HepG2 (cell line): ENCODE results near the gene SLC26A2. TPM values are rescaled to one million over a fixed set of nuclear protein-coding genes. Genes with fewer than 3 reads are reported as not detected.

Experiments
- ARID5B ChIP-seq: IDR thresholded peaks from 2 replicates; pipeline ENCODE4 v1.4.0; 2020; ENCODE audit warnings: mild to moderate bottlenecking, missing genetic modification reagents
- CBX2 ChIP-seq, 2 experiments: fragments of 200-600 bp in 1 of 2; sonication (generic); formaldehyde crosslinking in 1 of 2; IDR thresholded peaks; 2 replicates each; pipeline versions ENCODE4 v1.7.0 to v1.8.1; 2018 to 2022; ENCODE audit warnings: low read depth in 2 of 2, low read length in 1 of 2, mild to moderate bottlenecking in 1 of 2, missing genetic modification reagents in 1 of 2
- CEBPG ChIP-seq: IDR thresholded peaks from 2 replicates; pipeline ENCODE4 v1.6.1; 2016
- FOXK1 ChIP-seq: sonication (generic); formaldehyde crosslinking; IDR thresholded peaks from 2 replicates; pipeline ENCODE4 v1.4.0; 2020; ENCODE audit warnings: low read depth, missing genetic modification reagents, borderline replicate concordance
- GATA4 ChIP-seq: sonication (generic); IDR thresholded peaks from 2 replicates; pipeline ENCODE4 v1.6.1; 2016; ENCODE audit warnings: antibody characterized with exemption, low read depth, borderline replicate concordance
- GMEB1 ChIP-seq: sonication (generic); formaldehyde crosslinking; IDR thresholded peaks from 2 replicates; pipeline ENCODE4 v1.5.1; 2020; ENCODE audit warnings: missing genetic modification reagents, mild to moderate bottlenecking, borderline replicate concordance
- HMGXB3 ChIP-seq: sonication (generic); formaldehyde crosslinking; IDR thresholded peaks from 2 replicates; pipeline ENCODE4 v1.4.0; 2020; ENCODE audit warnings: missing genetic modification reagents, borderline replicate concordance
- MEIS1 ChIP-seq: sonication (generic); formaldehyde crosslinking; IDR thresholded peaks from 2 replicates; pipeline ENCODE4 v1.9.0; 2021; ENCODE audit warnings: mild to moderate bottlenecking, missing genetic modification reagents, moderate library complexity, borderline replicate concordance
- NR1H2 ChIP-seq: sonication (generic); formaldehyde crosslinking; IDR thresholded peaks from 2 replicates; pipeline ENCODE4 v1.8.1; 2022; ENCODE audit warnings: low read depth, missing genetic modification reagents, borderline replicate concordance
- RAD51 ChIP-seq: fragments of 450-650 bp; IDR thresholded peaks from 2 replicates; pipeline ENCODE4 v1.6.1; 2016; ENCODE audit warnings: borderline replicate concordance
- RFXANK ChIP-seq: IDR thresholded peaks from 2 replicates; pipeline ENCODE4 v1.6.1; 2016
- TOPORS ChIP-seq: sonication (generic); formaldehyde crosslinking; IDR thresholded peaks from 2 replicates; pipeline ENCODE4 v1.8.0; 2023; ENCODE audit warnings: mild to moderate bottlenecking, missing genetic modification reagents
- ZBTB7B ChIP-seq: sonication (generic); formaldehyde crosslinking; IDR thresholded peaks from 2 replicates; pipeline ENCODE4 v1.4.0; 2020; ENCODE audit warnings: missing genetic modification reagents
- ZFP1 ChIP-seq: IDR thresholded peaks from 2 replicates; pipeline ENCODE4 v1.6.1; 2016
- ZMYM2 ChIP-seq: sonication (generic); formaldehyde crosslinking; IDR thresholded peaks from 2 replicates; pipeline ENCODE4 v1.8.0; 2022; ENCODE audit warnings: mild to moderate bottlenecking, missing genetic modification reagents
- ZNF138 ChIP-seq: sonication (generic); formaldehyde crosslinking; IDR thresholded peaks from 2 replicates; pipeline ENCODE4 v1.5.0; 2020; ENCODE audit warnings: mild to moderate bottlenecking, low read depth, missing genetic modification reagents
- ZNF143 ChIP-seq: sonication (generic); formaldehyde crosslinking; IDR thresholded peaks from 2 replicates; pipeline ENCODE4 v1.4.0; 2020; ENCODE audit warnings: missing genetic modification reagents
- ZNF382 ChIP-seq: sonication (generic); formaldehyde crosslinking; IDR thresholded peaks from 2 replicates; pipeline ENCODE4 v1.5.0; 2020; ENCODE audit warnings: missing genetic modification reagents, mild to moderate bottlenecking, borderline replicate concordance
- ZNF501 ChIP-seq: sonication (generic); formaldehyde crosslinking; IDR thresholded peaks from 2 replicates; pipeline ENCODE4 v1.5.1; 2020; ENCODE audit warnings: mild to moderate bottlenecking, moderate library complexity, missing genetic modification reagents
- ZNF7 ChIP-seq: IDR thresholded peaks from 2 replicates; pipeline ENCODE4 v1.6.1; 2016; ENCODE audit warnings: missing biosample characterization, missing genetic modification reagents
- polyA plus RNA-seq, 8 experiments: library from polyadenylated mRNA; depleted of rRNA in 3 of 8; stranded (reverse) in 7 of 8; unstranded in 1 of 8; fragments of >200 nt; fragmentation: Illumina TruSeq in 4 of 8; extraction: Trizol in 4 of 8; gene quantifications; 2 replicates each; pipeline versions ENCODE4 v1.2.1 to v1.2.3, GENCODE V29; 2011 to 2016; ENCODE audit warnings: low read depth in 4 of 8, missing spikeins in 1 of 8, mixed read lengths in 1 of 8; ENCODE audit not compliant: insufficient read depth in 1 of 8
- total RNA-seq, 5 experiments: library from RNA; depleted of rRNA; stranded (reverse); fragments of >200 nt; fragmentation: Illumina TruSeq; extraction: Trizol; gene quantifications; 2 replicates each; pipeline ENCODE4 v1.2.3, GENCODE V29; 2016; ENCODE audit warnings: low read depth in 1 of 5

SLC26A2 gene
- total and polyA plus RNA-seq, 2 of the 13 experiments (the other 11 are each of a cell fraction or from before 2014, with no cell fraction given), result 2.2 to 7.9 TPM

- TF ChIP-seq CBX2 (IDR thresholded peaks at IDR 0.05; ENCODE audit: low read depth, low read length), result peak; percentile 98; the same call in 1 of the 2 replicates
- TF ChIP-seq CBX2 (CRISPR knock-in tag; IDR thresholded peaks at IDR 0.05; ENCODE audit: low read depth), result no peak
- TF ChIP-seq RFXANK, result peak; percentile 71; the same call in 1 of the 2 replicates
- peak; percentile 92 for TF ChIP-seq FOXK1
- peak; percentile 61 for TF ChIP-seq ZMYM2 (CRISPR knock-in tag)
- peak; percentile 81; the same call in 1 of the 2 replicates for TF ChIP-seq ZFP1 (CRISPR knock-in tag)
- TF ChIP-seq ZBTB7B (CRISPR knock-in tag), result peak; percentile 85
- TF ChIP-seq MEIS1 (CRISPR knock-in tag), result peak; percentile 82
- no peak for TF ChIP-seq ZNF382 (CRISPR knock-in tag)
- peak; percentile 94 for TF ChIP-seq ZNF143 (CRISPR knock-in tag)
- TF ChIP-seq HMGXB3 (CRISPR knock-in tag), result peak; percentile 69; the same call in 1 of the 2 replicates
- peak; percentile 70; the same call in 1 of the 2 replicates for TF ChIP-seq TOPORS (CRISPR knock-in tag)
- peak; percentile 74 for TF ChIP-seq ARID5B
- peak; percentile 83 for TF ChIP-seq GMEB1 (CRISPR knock-in tag)
- no peak for TF ChIP-seq NR1H2 (CRISPR knock-in tag)
- peak; percentile 63; the same call in 1 of the 2 replicates for TF ChIP-seq ZNF138 (CRISPR knock-in tag)
- TF ChIP-seq CEBPG (CRISPR knock-in tag), result 0 out of 2 replicates have a peak, but pooled peaks have one; percentile 46
- peak; percentile 50; the same call in 1 of the 2 replicates for TF ChIP-seq RAD51
- peak; percentile 91; the same call in 1 of the 2 replicates for TF ChIP-seq ZNF501 (CRISPR knock-in tag)
- no peak; the same call in 1 of the 2 replicates for TF ChIP-seq ZNF7 (CRISPR knock-in tag)
- peak; percentile 34; the same call in 1 of the 2 replicates for TF ChIP-seq GATA4
Observed at GRCh38 chr5:150000256-150000989, 39.9 kb downstream of the SLC26A2 start, which contains the start of the genes HMGXB3 and TIGD6 (continued).
